Fibroblast of lung (primary cell): ENCODE results near the gene EXOC1L. TPM values are rescaled to one million over a fixed set of nuclear protein-coding genes. Genes with fewer than 3 reads are reported as not detected.

Experiments
- DNase-seq, 2 donors: peaks; one replicate each; pipeline versions ENCODE4 v3.0.0 to v3.0.0-alpha.2; 2010; ENCODE audit warnings: low read depth in 2 of 2
- H2AFZ ChIP-seq: 2 replicates; pipeline ENCODE4 v1.5.1; 2012; ENCODE audit warnings: low read length, control low read depth, inconsistent platforms
- H3K27ac ChIP-seq: 2 replicates; pipeline ENCODE4 v1.5.1; 2011; ENCODE audit warnings: low read length, control low read depth; ENCODE audit not compliant: insufficient read depth
- H3K27me3 ChIP-seq: 2 replicates; pipeline ENCODE4 v1.5.1; 2011; ENCODE audit warnings: mild to moderate bottlenecking, low read length; ENCODE audit not compliant: control insufficient read depth, insufficient read depth
- H3K36me3 ChIP-seq: 2 replicates; pipeline ENCODE4 v1.5.1; 2011; ENCODE audit warnings: low read length; ENCODE audit not compliant: control insufficient read depth, insufficient read depth
- H3K4me1 ChIP-seq: 2 replicates; pipeline ENCODE4 v1.5.1; 2011; ENCODE audit warnings: low read length; ENCODE audit not compliant: control insufficient read depth, insufficient read depth; ENCODE audit errors: extremely low read depth
- H3K4me2 ChIP-seq: 2 replicates; pipeline ENCODE4 v1.5.1; 2011; ENCODE audit warnings: low read length, control low read depth; ENCODE audit not compliant: insufficient read depth; ENCODE audit errors: extremely low read depth
- H3K4me3 ChIP-seq, 4 experiments: fragments of 200-600 bp in 1 of 4; sonication (generic) in 1 of 4; replicated peaks in 1 of 4; 2 replicates each; pipeline ENCODE4 v1.5.1; 2011 to 2016; ENCODE audit warnings: low read length in 4 of 4, low read depth in 3 of 4, mild to moderate bottlenecking in 3 of 4, control low read depth in 2 of 4, inconsistent platforms in 1 of 4, mixed read lengths in 1 of 4; ENCODE audit not compliant: insufficient read depth in 1 of 4; ENCODE audit errors: control extremely low read depth in 1 of 4
- H3K79me2 ChIP-seq: 2 replicates; pipeline ENCODE4 v1.5.1; 2012; ENCODE audit warnings: mild to moderate bottlenecking, low read length, inconsistent platforms; ENCODE audit not compliant: control insufficient read depth, insufficient read depth
- H3K9ac ChIP-seq: 2 replicates; pipeline ENCODE4 v1.5.1; 2011; ENCODE audit warnings: mild to moderate bottlenecking, low read length, control low read depth; ENCODE audit not compliant: insufficient read depth
- H3K9me3 ChIP-seq: 2 replicates; pipeline ENCODE4 v1.5.1; 2012; ENCODE audit warnings: low read depth, low read length; ENCODE audit not compliant: control insufficient read depth, insufficient read depth
- H4K20me1 ChIP-seq: 2 replicates; pipeline ENCODE4 v1.5.1; 2011; ENCODE audit warnings: low read length; ENCODE audit not compliant: control insufficient read depth, insufficient read depth; ENCODE audit errors: extremely low read depth
- EZH2 ChIP-seq: IDR thresholded peaks from 2 replicates; pipeline ENCODE4 v1.5.1; 2012; ENCODE audit warnings: low read length, control low read depth, mild to moderate bottlenecking; ENCODE audit errors: missing control alignments
- polyA plus RNA-seq, 2 donors: library from polyadenylated mRNA; depleted of rRNA in 1 of 2; stranded (reverse) in 1 of 2; unstranded in 1 of 2; fragments of >200 nt; gene quantifications; 2 replicates each; pipeline ENCODE4 v1.2.1, GENCODE V29; 2011 to 2012; ENCODE audit warnings: missing spikeins in 1 of 2
- total RNA-seq: library from RNA; depleted of rRNA; stranded (reverse); fragments of >200 nt; gene quantifications from 2 replicates; pipeline ENCODE4 v1.2.1, GENCODE V29; 2014
- TF ChIP-seq, protein P1 (sequence below), 2 donors: IDR thresholded peaks in 1 of 2; conservative IDR thresholded peaks in 1 of 2; 1 replicate in 1 of 2; 2 replicates in 1 of 2; pipeline ENCODE4 v1.5.1; 2011 to 2012; ENCODE audit warnings: low read length in 2 of 2, control low read depth in 1 of 2, inconsistent platforms in 1 of 2, low read depth in 1 of 2, mild to moderate bottlenecking in 1 of 2

Gene EXOC1L
- total and polyA plus RNA-seq, 2 donors (not counting 1 experiment from before 2014, with no cell fraction given): not detected

GRCh38 chr4:55864577-55865223, 45.1 kb downstream of the EXOC1L start:
- Histone ChIP-seq H4K20me1 (no peaks in the 10 kb centered on the region), H3K27me3 (no peaks in the 10 kb centered on the region), H3K4me3 (no peak overlapping the region), H3K9ac (no peak overlapping the region), H3K4me2 (peak overlapping the region; percentile 93), H2AFZ (no peak overlapping the region), H3K27ac (peak overlapping the region; percentile 75), H3K4me1 (peaks cover 13% of the 10 kb centered on the region), H3K79me2 (peaks cover 2% of the 10 kb centered on the region), H3K9me3 (no peaks in the 10 kb centered on the region), H3K36me3 (peaks cover 5% of the 10 kb centered on the region)
- TF ChIP-seq EZH2: no peak
- TF ChIP-seq, protein P1, sequence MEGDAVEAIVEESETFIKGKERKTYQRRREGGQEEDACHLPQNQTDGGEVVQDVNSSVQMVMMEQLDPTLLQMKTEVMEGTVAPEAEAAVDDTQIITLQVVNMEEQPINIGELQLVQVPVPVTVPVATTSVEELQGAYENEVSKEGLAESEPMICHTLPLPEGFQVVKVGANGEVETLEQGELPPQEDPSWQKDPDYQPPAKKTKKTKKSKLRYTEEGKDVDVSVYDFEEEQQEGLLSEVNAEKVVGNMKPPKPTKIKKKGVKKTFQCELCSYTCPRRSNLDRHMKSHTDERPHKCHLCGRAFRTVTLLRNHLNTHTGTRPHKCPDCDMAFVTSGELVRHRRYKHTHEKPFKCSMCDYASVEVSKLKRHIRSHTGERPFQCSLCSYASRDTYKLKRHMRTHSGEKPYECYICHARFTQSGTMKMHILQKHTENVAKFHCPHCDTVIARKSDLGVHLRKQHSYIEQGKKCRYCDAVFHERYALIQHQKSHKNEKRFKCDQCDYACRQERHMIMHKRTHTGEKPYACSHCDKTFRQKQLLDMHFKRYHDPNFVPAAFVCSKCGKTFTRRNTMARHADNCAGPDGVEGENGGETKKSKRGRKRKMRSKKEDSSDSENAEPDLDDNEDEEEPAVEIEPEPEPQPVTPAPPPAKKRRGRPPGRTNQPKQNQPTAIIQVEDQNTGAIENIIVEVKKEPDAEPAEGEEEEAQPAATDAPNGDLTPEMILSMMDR (conservative IDR thresholded peaks at IDR 0.05 in 1 of 2, IDR thresholded peaks at IDR 0.05 in 1 of 2; ENCODE audit: low read depth in 1 of 2, low read length in 2 of 2): no peak
- DNase-seq: no peak

DNA sequence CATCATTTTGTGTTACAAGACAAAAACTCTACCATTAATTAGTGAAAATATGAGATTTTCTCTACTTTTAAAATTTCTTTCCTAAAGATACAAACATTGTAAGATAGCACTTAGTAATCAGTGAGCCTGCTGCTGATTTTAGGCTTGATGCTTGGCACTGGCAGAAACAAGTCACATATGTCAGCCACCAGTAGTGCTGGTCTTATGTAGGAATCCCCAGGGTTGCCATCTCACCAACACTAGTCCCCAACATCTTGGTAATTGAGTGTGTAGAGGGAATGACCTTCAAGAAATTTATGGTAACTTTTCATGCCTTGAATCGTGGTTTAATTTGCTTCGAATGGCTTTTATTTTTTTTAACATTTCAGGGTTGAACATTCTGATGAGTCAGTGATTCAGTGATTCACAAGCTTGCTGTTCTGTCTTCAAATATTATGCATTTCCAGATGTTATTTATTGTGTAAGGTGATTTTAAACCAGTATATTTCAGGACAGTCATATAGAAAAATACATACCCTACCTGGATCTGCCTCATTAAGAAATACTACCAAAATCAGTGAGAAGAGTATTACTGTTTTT, 45.7 kb downstream of the EXOC1L start:
- DNase-seq: peak; percentile 62 to 70
- Histone ChIP-seq H3K79me2 (peaks cover under 1% of the 10 kb centered on the region), H3K36me3 (peaks cover 8% of the 10 kb centered on the region)

DNA sequence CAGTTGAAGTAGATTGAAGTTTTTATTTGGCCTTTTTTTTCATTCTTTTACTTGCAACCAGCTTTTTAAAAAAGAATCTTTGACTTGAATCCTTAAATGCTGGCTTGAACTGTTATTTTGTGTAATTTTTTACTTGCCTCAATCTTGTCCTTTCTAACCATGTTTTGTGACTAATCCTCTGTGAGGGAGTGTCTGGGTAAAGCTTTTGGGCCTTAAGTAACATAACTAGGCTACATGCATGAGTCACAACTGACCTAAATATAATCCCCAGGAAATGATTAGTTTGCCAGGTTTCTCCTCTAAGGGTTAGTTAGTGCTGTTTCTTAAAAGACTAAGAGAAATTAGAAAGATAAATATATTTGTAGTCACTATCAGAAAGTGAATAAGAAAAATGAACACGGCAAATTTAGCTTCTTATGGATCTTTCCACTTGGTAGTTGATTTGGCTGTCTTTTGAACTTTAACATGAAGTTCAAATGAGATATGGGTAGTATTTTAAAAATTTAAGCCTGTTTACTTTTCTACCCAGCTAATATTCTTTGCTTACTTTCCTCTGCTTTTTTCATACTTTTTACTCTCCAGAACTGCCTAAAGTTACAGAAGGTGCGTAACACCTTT, 46.8 kb downstream of the EXOC1L start:
- Histone ChIP-seq H4K20me1 (no peaks in the 10 kb centered on the region), H2AFZ (no peak overlapping the region), H3K9me3 (no peaks in the 10 kb centered on the region), H3K4me1 (peaks cover 13% of the 10 kb centered on the region), H3K36me3 (peaks cover 10% of the 10 kb centered on the region), H3K27me3 (no peaks in the 10 kb centered on the region), H3K9ac (no peak overlapping the region), H3K4me3 (peak overlapping the region in 1 of 4 experiments; percentile 18), H3K79me2 (no peaks in the 10 kb centered on the region), H3K4me2 (peak overlapping the region; percentile 82), H3K27ac (peak overlapping the region; percentile 75)
- TF ChIP-seq, protein P1 (conservative IDR thresholded peaks at IDR 0.05 in 1 of 2, IDR thresholded peaks at IDR 0.05 in 1 of 2; ENCODE audit: low read depth in 1 of 2, low read length in 2 of 2): no peak
- no peak for TF ChIP-seq EZH2
- peak; percentile 95 to 96 for DNase-seq

More for the DNA sequence above, 45.7 kb downstream of the EXOC1L start:
- Histone ChIP-seq H3K27me3 (no peaks in the 10 kb centered on the region), H3K9me3 (no peaks in the 10 kb centered on the region), H3K4me1 (peaks cover 13% of the 10 kb centered on the region), H4K20me1 (no peaks in the 10 kb centered on the region), H2AFZ (no peak overlapping the region), H3K4me2 (peak overlapping the region; percentile 93), H3K4me3 (no peak overlapping the region), H3K9ac (no peak overlapping the region), H3K27ac (peak overlapping the region; percentile 75)
- TF ChIP-seq, protein P1 (conservative IDR thresholded peaks at IDR 0.05 in 1 of 2, IDR thresholded peaks at IDR 0.05 in 1 of 2; ENCODE audit: low read depth in 1 of 2, low read length in 2 of 2): no peak
- no peak for TF ChIP-seq EZH2
